Neural cell (in vitro differentiated cells): Measurements from ENCODE around the gene S1PR5.
A peak's percentile ranks its signal among the peaks of the same experiment; 100 is the strongest.

ENCODE experiments used
- EP300 ChIP-seq: fragments of 450-650 bp; conservative IDR thresholded peaks from 2 replicates; pipeline ENCODE4 v1.6.1; 2014; ENCODE audit warnings: antibody characterized with exemption, mild to moderate bottlenecking, moderate library complexity; ENCODE audit not compliant: poor library complexity, severe bottlenecking
- EZH2 ChIP-seq: fragments of 200-600, 300-800 bp; shearing (Covaris generic), sonication (generic); IDR thresholded peaks from 2 replicates; pipeline ENCODE4 v1.6.1; 2014; ENCODE audit warnings: antibody characterized with exemption, low read length, borderline replicate concordance, mild to moderate bottlenecking; ENCODE audit not compliant: insufficient read depth, poor library complexity, severe bottlenecking
- MXI1 ChIP-seq: fragments of 450-650 bp; conservative IDR thresholded peaks from 2 replicates; pipeline ENCODE4 v1.6.1; 2014; ENCODE audit warnings: antibody characterized with exemption, mild to moderate bottlenecking; ENCODE audit not compliant: poor library complexity, severe bottlenecking
- POLR2AphosphoS5 ChIP-seq: IDR thresholded peaks from 2 replicates; pipeline ENCODE4 v1.6.1; 2012
- TAF1 ChIP-seq: IDR thresholded peaks from 2 replicates; pipeline ENCODE4 v1.6.1; 2012; ENCODE audit warnings: low read depth
- TF ChIP-seq, protein P1 (sequence below): fragments of 450-650 bp; IDR thresholded peaks from 2 replicates; pipeline ENCODE4 v1.5.1; 2014; ENCODE audit warnings: antibody characterized with exemption, mild to moderate bottlenecking, moderate library complexity; ENCODE audit not compliant: poor library complexity, severe bottlenecking

DNA sequence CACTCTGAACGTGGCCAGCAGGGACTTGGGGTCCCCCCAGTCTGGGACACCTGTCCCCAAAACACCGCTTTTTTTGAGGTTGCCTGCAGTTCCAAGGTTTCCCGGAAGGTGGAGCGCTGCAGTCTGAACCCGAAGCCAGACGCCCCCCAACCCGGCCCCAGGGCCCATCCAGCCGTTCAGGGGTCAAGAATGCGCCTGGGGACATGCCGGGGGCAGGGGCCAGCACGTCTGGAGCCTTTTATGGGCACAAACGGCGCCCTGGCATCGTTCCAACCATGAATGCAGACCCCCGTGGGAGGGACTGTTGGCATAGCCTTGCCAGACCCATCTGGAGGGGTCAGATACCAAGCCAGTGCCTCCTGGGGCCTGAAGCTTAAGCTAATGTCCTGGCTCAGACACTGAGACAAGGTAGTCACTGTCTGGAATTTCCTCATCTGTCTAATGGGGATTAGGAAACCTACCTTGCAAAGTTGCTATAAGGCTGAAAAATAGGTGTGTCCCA is 6.9 kb downstream of the S1PR5 start:
- TF ChIP-seq TAF1 (no peak), MXI1 (no peak), POLR2AphosphoS5 (no peak), EP300 (no peak), EZH2 (no peak)
- TF ChIP-seq, protein P1, sequence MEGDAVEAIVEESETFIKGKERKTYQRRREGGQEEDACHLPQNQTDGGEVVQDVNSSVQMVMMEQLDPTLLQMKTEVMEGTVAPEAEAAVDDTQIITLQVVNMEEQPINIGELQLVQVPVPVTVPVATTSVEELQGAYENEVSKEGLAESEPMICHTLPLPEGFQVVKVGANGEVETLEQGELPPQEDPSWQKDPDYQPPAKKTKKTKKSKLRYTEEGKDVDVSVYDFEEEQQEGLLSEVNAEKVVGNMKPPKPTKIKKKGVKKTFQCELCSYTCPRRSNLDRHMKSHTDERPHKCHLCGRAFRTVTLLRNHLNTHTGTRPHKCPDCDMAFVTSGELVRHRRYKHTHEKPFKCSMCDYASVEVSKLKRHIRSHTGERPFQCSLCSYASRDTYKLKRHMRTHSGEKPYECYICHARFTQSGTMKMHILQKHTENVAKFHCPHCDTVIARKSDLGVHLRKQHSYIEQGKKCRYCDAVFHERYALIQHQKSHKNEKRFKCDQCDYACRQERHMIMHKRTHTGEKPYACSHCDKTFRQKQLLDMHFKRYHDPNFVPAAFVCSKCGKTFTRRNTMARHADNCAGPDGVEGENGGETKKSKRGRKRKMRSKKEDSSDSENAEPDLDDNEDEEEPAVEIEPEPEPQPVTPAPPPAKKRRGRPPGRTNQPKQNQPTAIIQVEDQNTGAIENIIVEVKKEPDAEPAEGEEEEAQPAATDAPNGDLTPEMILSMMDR: peak; percentile 66
